ENCODE data around the gene TMSB10. TPM values are rescaled to one million over a fixed set of nuclear protein-coding genes. Genes with fewer than 3 reads are reported as not detected.

The TMSB10 gene
- total and polyA plus RNA-seq, 2 of the 13 experiments (the other 11 are each of a cell fraction or from before 2014, with no cell fraction given) = 665 to 708 TPM

- TF ChIP-seq MXD3 (CRISPR knock-in tag; IDR thresholded peaks at IDR 0.05) = 0 out of 2 replicates have a peak, but pooled peaks have one; percentile 50
- peak; percentile 93; the same call in 1 of the 2 replicates for TF ChIP-seq ZNF691 (CRISPR knock-in tag; IDR thresholded peaks at IDR 0.05; ENCODE audit: borderline replicate concordance, low read depth)
- no peak for TF ChIP-seq TGIF2 (CRISPR knock-in tag; IDR thresholded peaks at IDR 0.05)
- 0 out of 2 replicates have a peak, but pooled peaks have one; percentile 19 for TF ChIP-seq RBAK (CRISPR knock-in tag; IDR thresholded peaks at IDR 0.05)
- TF ChIP-seq EEA1 (CRISPR knock-in tag; IDR thresholded peaks at IDR 0.05; ENCODE audit: borderline replicate concordance) = no peak
- no peak for TF ChIP-seq U2AF1 (optimal IDR thresholded peaks at IDR 0.05; ENCODE audit: low read depth, low read length)
- peak; percentile 92 for TF ChIP-seq DPF2 (CRISPR knock-in tag; IDR thresholded peaks at IDR 0.05; ENCODE audit: borderline replicate concordance, low read depth)
- no peak for TF ChIP-seq TEF (CRISPR knock-in tag; IDR thresholded peaks at IDR 0.05)
- TF ChIP-seq FOXJ3 (CRISPR knock-in tag; IDR thresholded peaks at IDR 0.05; ENCODE audit: borderline replicate concordance) = 0 out of 2 replicates have a peak, but pooled peaks have one; percentile 30
- peak; percentile 71 for TF ChIP-seq SKIL (CRISPR knock-in tag; IDR thresholded peaks at IDR 0.05; ENCODE audit: borderline replicate concordance)
- TF ChIP-seq BRCA1 (CRISPR knock-in tag; IDR thresholded peaks at IDR 0.05) = peak; percentile 68; the same call in 1 of the 2 replicates
- TF ChIP-seq MEIS1 (CRISPR knock-in tag; IDR thresholded peaks at IDR 0.05; ENCODE audit: borderline replicate concordance) = peak; percentile 74; the same call in 1 of the 2 replicates
- peak; percentile 72 for TF ChIP-seq TCF7 (IDR thresholded peaks at IDR 0.05; ENCODE audit: low read depth)
- no peak for TF ChIP-seq ZNF775 (CRISPR knock-in tag; IDR thresholded peaks at IDR 0.05; ENCODE audit: borderline replicate concordance)
- peak; percentile 79 for TF ChIP-seq ZNF264 (CRISPR knock-in tag; IDR thresholded peaks at IDR 0.05)
- no peak for TF ChIP-seq MTF2 (CRISPR knock-in tag; IDR thresholded peaks at IDR 0.05; ENCODE audit: borderline replicate concordance)
- no peak; the same call in 1 of the 2 replicates for TF ChIP-seq ZNF446 (CRISPR knock-in tag; IDR thresholded peaks at IDR 0.05)
- peak; percentile 65; the same call in 1 of the 3 replicates for TF ChIP-seq MXI1 (IDR thresholded peaks at IDR 0.05; ENCODE audit: borderline replicate concordance, low read depth, low read length)
- TF ChIP-seq ZFP37 (CRISPR knock-in tag; IDR thresholded peaks at IDR 0.05; ENCODE audit: borderline replicate concordance) = peak; percentile 92
- TF ChIP-seq CBFB (CRISPR knock-in tag; IDR thresholded peaks at IDR 0.05) = no peak
- no peak for TF ChIP-seq MZF1 (CRISPR knock-in tag; IDR thresholded peaks at IDR 0.05; ENCODE audit: borderline replicate concordance)
- TF ChIP-seq ZNF296 (CRISPR knock-in tag; conservative IDR thresholded peaks at IDR 0.05) = no peak
- peak; percentile 67; the same call in 1 of the 2 replicates for TF ChIP-seq DMAP1 (CRISPR knock-in tag; IDR thresholded peaks at IDR 0.05)
- peak; percentile 81 for TF ChIP-seq ZNF792 (CRISPR knock-in tag; IDR thresholded peaks at IDR 0.05)
Measured at GRCh38 chr2:84946204-84947009, 41.0 kb downstream of the TMSB10 start (continued).

Data from HepG2 (cell line).